AG09319 (cell line): ENCODE measurements around the gene KIF3B.
"Not testable (repeated sequence)": the region's sequence is repeated elsewhere in the genome, so short reads cannot be mapped to it uniquely, and the experiment has no call there.

Experiments used
- DNase-seq: peaks from one replicate; pipeline ENCODE4 v3.0.0-alpha.2; 2010; ENCODE audit warnings: low read depth; ENCODE audit errors: extremely low read depth
- CTCF ChIP-seq: IDR thresholded peaks from 2 replicates; pipeline ENCODE4 v1.5.1; 2011; ENCODE audit warnings: low read depth, mild to moderate bottlenecking, inconsistent platforms, low read length, moderate library complexity

The KIF3B gene

GRCh38 chr20:32368925-32369324 is 91.5 kb downstream of the KIF3B start:
- TF ChIP-seq CTCF: no peak
- DNase-seq: no peak

GRCh38 chr20:32370897-32371296 is 93.4 kb downstream of the KIF3B start:
- TF ChIP-seq CTCF: no peak
- DNase-seq: no peak

GRCh38 chr20:32378461-32378860 is 101.0 kb downstream of the KIF3B start:
- TF ChIP-seq CTCF: no peak
- DNase-seq: no peak

- not testable (repeated sequence) for DNase-seq
Observed at GRCh38 chr20:32380037-32380436, 102.6 kb downstream of the KIF3B start.

GRCh38 chr20:32380745-32381144 is 103.3 kb downstream of the KIF3B start:
- no peak for DNase-seq
- no peak for TF ChIP-seq CTCF

- TF ChIP-seq CTCF: no peak
- DNase-seq: no peak
Observed at GRCh38 chr20:32382102-32382950, 104.9 kb downstream of the KIF3B start.

GRCh38 chr20:32383441-32383840 is 106.0 kb downstream of the KIF3B start:
- not testable (repeated sequence) for DNase-seq
